ENCODE results near the gene PTPRD.

DNA sequence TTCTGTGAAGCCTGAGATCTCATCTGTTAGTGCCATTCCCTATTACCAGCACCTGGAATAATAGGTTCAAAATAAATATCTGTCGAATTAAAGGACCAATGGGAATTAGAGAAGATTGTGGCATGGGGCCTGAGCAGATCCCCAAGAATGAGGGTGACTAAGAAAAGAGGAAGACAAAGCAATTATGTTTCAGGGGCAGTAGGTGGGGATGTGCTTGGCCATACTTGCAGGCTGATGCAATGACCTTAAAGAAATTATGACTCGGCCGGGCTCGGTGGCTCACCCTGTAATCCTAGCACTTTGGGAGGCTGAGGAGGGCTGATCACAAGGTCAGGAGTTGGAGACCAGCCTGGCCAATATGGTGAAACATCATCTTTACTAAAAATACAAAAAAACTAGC lies 562.8 kb downstream of the PTPRD start:
- TF ChIP-seq, protein P1, sequence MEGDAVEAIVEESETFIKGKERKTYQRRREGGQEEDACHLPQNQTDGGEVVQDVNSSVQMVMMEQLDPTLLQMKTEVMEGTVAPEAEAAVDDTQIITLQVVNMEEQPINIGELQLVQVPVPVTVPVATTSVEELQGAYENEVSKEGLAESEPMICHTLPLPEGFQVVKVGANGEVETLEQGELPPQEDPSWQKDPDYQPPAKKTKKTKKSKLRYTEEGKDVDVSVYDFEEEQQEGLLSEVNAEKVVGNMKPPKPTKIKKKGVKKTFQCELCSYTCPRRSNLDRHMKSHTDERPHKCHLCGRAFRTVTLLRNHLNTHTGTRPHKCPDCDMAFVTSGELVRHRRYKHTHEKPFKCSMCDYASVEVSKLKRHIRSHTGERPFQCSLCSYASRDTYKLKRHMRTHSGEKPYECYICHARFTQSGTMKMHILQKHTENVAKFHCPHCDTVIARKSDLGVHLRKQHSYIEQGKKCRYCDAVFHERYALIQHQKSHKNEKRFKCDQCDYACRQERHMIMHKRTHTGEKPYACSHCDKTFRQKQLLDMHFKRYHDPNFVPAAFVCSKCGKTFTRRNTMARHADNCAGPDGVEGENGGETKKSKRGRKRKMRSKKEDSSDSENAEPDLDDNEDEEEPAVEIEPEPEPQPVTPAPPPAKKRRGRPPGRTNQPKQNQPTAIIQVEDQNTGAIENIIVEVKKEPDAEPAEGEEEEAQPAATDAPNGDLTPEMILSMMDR (conservative IDR thresholded peaks at IDR 0.05 in 1 of 2, IDR thresholded peaks at IDR 0.05 in 1 of 2; ENCODE audit: extremely low read depth in 1 of 2, insufficient read depth in 1 of 2, low read depth in 1 of 2, low read length in 2 of 2), result no peak
- no peak for TF ChIP-seq EZH2 (IDR thresholded peaks at IDR 0.05; ENCODE audit: borderline replicate concordance, low read length)
